K562 (cell line): Measurements from ENCODE around the gene CILP. TPM values are rescaled to one million over a fixed set of nuclear protein-coding genes. Genes with fewer than 3 reads are reported as not detected.

Experiments
- E2F6 ChIP-seq, 2 experiments: IDR thresholded peaks; 2 replicates each; pipeline ENCODE4 v1.6.1; 2011; ENCODE audit warnings: borderline replicate concordance in 1 of 2, control low read depth in 1 of 2, low read depth in 1 of 2, low read length in 1 of 2, mild to moderate bottlenecking in 1 of 2, mixed read lengths in 1 of 2, moderate library complexity in 1 of 2; ENCODE audit not compliant: insufficient read depth in 1 of 2, insufficient read length in 1 of 2, poor library complexity in 1 of 2, severe bottlenecking in 1 of 2; ENCODE audit errors: extremely low read depth in 1 of 2
- FOXM1 ChIP-seq, 2 experiments: fragments of 450-650 bp in 1 of 2; sonication (generic) in 1 of 2; formaldehyde crosslinking in 1 of 2; IDR thresholded peaks; 2 replicates each; pipeline versions ENCODE4 v1.6.1 to v1.9.0; 2017 to 2022; ENCODE audit warnings: low read depth in 2 of 2, mild to moderate bottlenecking in 2 of 2, missing genetic modification reagents in 1 of 2, moderate library complexity in 1 of 2
- FOXP4 ChIP-seq: sonication (generic); formaldehyde crosslinking; IDR thresholded peaks from 2 replicates; pipeline ENCODE4 v1.8.0; 2022; ENCODE audit warnings: mild to moderate bottlenecking, missing genetic modification reagents, borderline replicate concordance
- JUN ChIP-seq, 2 experiments: sonication (generic) in 1 of 2; formaldehyde crosslinking in 1 of 2; IDR thresholded peaks; 2 replicates each; pipeline versions ENCODE4 v1.6.1 to v1.8.0; 2012 to 2022; ENCODE audit warnings: borderline replicate concordance in 2 of 2, mild to moderate bottlenecking in 2 of 2, improper control_type of control experiment in 1 of 2, low read depth in 1 of 2, low read length in 1 of 2, missing genetic modification reagents in 1 of 2
- SAFB2 ChIP-seq: fragments of 200-400 bp; formaldehyde crosslinking; IDR thresholded peaks from 2 replicates; pipeline ENCODE4 v1.6.1; 2018; ENCODE audit warnings: borderline replicate concordance, low read length, low read depth, moderate library complexity; ENCODE audit not compliant: severe bottlenecking
- SMAD4 ChIP-seq: fragments of 250-450 bp; sonication (Bioruptor Pico); conservative IDR thresholded peaks from 2 replicates; pipeline ENCODE4 v1.8.0; 2021; ENCODE audit warnings: inconsistent platforms, mild to moderate bottlenecking, moderate library complexity
- SMARCC2 ChIP-seq: fragments of 450-650 bp; IDR thresholded peaks from 2 replicates; pipeline ENCODE4 v1.6.1; 2017; ENCODE audit warnings: antibody characterized with exemption, moderate library complexity, mild to moderate bottlenecking, low read depth
- U2AF2 ChIP-seq: fragments of 200-400 bp; formaldehyde crosslinking; optimal IDR thresholded peaks from 2 replicates; pipeline ENCODE3; 2017; ENCODE audit warnings: low read depth, mild to moderate bottlenecking, low read length
- XRCC5 ChIP-seq: fragments of 200-400 bp; formaldehyde crosslinking; IDR thresholded peaks from 2 replicates; pipeline ENCODE4 v1.6.1; 2017; ENCODE audit warnings: low read depth, mild to moderate bottlenecking, low read length
- ZBTB34 ChIP-seq: fragments of 250-450 bp; sonication (Bioruptor Pico); IDR thresholded peaks from 2 replicates; pipeline ENCODE4 v1.8.0; 2021; ENCODE audit warnings: mild to moderate bottlenecking, moderate library complexity
- ZBTB43 ChIP-seq: sonication (generic); formaldehyde crosslinking; IDR thresholded peaks from 2 replicates; pipeline ENCODE4 v1.8.0; 2023; ENCODE audit warnings: mild to moderate bottlenecking, missing genetic modification reagents
- ZFP91 ChIP-seq: sonication (generic); formaldehyde crosslinking; IDR thresholded peaks from 2 replicates; pipeline ENCODE4 v1.8.0; 2022; ENCODE audit warnings: mild to moderate bottlenecking, missing genetic modification reagents
- polyA plus RNA-seq, 8 experiments: library from polyadenylated mRNA; depleted of rRNA in 4 of 8; stranded (reverse) in 5 of 8; unstranded in 3 of 8; fragments of >200 nt; fragmentation: Nextera tagmentation in 2 of 8; fragmentation: Illumina TruSeq in 1 of 8; extraction: Ambion mirVana in 2 of 8; extraction: Trizol in 1 of 8; gene quantifications; 2 replicates each; pipeline versions ENCODE4 v1.2.1 to v1.2.3, GENCODE V29; 2011 to 2014; ENCODE audit warnings: inconsistent platforms in 1 of 8, missing spikeins in 1 of 8
- total RNA-seq, 7 experiments: library from RNA; depleted of rRNA in 6 of 7; stranded (reverse); fragments of >200 nt in 6 of 7; fragmentation: Illumina TruSeq in 2 of 7; extraction: Trizol in 2 of 7; gene quantifications; 2 replicates each; pipeline versions ENCODE4 v1.2.1 to v1.2.3, GENCODE V29; 2011 to 2021; ENCODE audit warnings: low replicate concordance in 1 of 7
- TF ChIP-seq, protein P1 (sequence below): fragments of 250-450 bp; sonication (Bioruptor Pico); IDR thresholded peaks from 2 replicates; pipeline ENCODE4 v1.5.0; 2021

The CILP gene
- total and polyA plus RNA-seq, 9 of the 15 experiments (the other 6 are each of a cell fraction or from before 2014, with no cell fraction given): 0.03 TPM; not detected in 8

DNA sequence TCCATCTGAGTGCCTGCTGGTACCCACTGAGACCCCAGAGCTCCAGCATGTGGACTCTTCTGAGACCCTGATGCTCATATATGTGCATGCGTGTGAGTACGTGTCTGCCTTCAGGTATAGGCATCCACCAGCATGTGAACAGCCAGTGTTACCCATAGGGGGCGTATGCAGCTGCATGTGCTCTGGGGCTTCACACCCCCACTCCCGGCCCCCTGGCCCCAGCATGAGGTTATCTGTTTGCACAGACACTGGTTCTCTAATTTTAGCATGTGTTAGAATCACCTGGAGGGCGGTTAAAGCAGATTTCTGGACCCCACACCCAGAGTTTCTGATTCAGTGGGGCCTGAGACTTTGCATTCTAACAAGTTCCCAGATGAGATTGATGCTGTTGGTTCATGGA, 824 bp upstream of the CILP start (continued):
- TF ChIP-seq XRCC5: 0 out of 2 replicates have a peak, but pooled peaks have one; percentile 41
- TF ChIP-seq FOXP4 (CRISPR knock-in tag): no peak
- peak; percentile 57; the same call in 1 of the 2 replicates for TF ChIP-seq JUN (IDR thresholded peaks at IDR 0.05; ENCODE audit: borderline replicate concordance, low read depth, low read length)
- no peak for TF ChIP-seq JUN (CRISPR knock-in tag; IDR thresholded peaks at IDR 0.05; ENCODE audit: borderline replicate concordance)
- TF ChIP-seq SMAD4 (CRISPR knock-in tag): peak; percentile 61
- no peak for TF ChIP-seq ZBTB43 (CRISPR knock-in tag)
- no peak for TF ChIP-seq SAFB2
- no peak for TF ChIP-seq U2AF2
- TF ChIP-seq E2F6 (IDR thresholded peaks at IDR 0.05; ENCODE audit: borderline replicate concordance in 1 of 2, extremely low read depth in 1 of 2, insufficient read depth in 1 of 2, insufficient read length in 1 of 2, low read depth in 1 of 2, low read length in 1 of 2, poor library complexity in 1 of 2, severe bottlenecking in 1 of 2): peak; percentile 83 to 97
- TF ChIP-seq ZBTB34 (CRISPR knock-in tag): no peak
- no peak for TF ChIP-seq SMARCC2
- TF ChIP-seq ZFP91 (CRISPR knock-in tag): no peak
- TF ChIP-seq, protein P1, sequence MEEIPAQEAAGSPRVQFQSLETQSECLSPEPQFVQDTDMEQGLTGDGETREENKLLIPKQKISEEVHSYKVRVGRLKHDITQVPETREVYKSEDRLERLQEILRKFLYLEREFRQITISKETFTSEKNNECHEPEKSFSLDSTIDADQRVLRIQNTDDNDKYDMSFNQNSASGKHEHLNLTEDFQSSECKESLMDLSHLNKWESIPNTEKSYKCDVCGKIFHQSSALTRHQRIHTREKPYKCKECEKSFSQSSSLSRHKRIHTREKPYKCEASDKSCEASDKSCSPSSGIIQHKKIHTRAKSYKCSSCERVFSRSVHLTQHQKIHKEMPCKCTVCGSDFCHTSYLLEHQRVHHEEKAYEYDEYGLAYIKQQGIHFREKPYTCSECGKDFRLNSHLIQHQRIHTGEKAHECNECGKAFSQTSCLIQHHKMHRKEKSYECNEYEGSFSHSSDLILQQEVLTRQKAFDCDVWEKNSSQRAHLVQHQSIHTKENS (CRISPR knock-in tag): no peak
- TF ChIP-seq FOXM1 (IDR thresholded peaks at IDR 0.05; ENCODE audit: low read depth): no peak; the same call in 1 of the 2 replicates
- no peak for TF ChIP-seq FOXM1 (CRISPR knock-in tag; IDR thresholded peaks at IDR 0.05; ENCODE audit: low read depth)
